Measurements from ENCODE around the gene SPATA31D1.

DNA sequence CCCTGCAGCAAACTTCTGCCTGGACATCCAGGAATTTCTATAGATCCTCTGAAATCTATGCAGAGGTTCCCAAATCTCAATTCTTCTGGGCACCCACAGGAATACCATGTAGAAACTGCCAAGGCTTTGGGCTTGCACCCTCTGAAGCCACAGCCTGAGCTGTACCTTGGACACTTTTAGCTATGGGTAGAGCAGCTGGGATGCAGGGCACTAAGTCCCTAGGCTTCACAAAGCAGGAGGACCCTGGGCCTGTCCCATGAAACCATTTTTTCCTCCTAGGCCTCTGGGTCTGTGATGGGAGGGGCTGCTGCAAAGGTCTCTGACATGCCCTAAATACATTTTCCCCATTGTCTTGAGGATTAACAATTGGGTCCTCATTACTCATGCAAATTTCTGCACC lies 32.9 kb upstream of the SPATA31D1 start:
- TF ChIP-seq, protein P1, sequence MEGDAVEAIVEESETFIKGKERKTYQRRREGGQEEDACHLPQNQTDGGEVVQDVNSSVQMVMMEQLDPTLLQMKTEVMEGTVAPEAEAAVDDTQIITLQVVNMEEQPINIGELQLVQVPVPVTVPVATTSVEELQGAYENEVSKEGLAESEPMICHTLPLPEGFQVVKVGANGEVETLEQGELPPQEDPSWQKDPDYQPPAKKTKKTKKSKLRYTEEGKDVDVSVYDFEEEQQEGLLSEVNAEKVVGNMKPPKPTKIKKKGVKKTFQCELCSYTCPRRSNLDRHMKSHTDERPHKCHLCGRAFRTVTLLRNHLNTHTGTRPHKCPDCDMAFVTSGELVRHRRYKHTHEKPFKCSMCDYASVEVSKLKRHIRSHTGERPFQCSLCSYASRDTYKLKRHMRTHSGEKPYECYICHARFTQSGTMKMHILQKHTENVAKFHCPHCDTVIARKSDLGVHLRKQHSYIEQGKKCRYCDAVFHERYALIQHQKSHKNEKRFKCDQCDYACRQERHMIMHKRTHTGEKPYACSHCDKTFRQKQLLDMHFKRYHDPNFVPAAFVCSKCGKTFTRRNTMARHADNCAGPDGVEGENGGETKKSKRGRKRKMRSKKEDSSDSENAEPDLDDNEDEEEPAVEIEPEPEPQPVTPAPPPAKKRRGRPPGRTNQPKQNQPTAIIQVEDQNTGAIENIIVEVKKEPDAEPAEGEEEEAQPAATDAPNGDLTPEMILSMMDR (IDR thresholded peaks at IDR 0.05; ENCODE audit: insufficient read depth, low read length, poor library complexity, severe bottlenecking) = no peak
- no peak for TF ChIP-seq EZH2phosphoT487 (conservative IDR thresholded peaks at IDR 0.05; ENCODE audit: low read length)
